BLaER1 (cell line): ENCODE results near the gene IGF1R.

Experiments used
- H3K27ac ChIP-seq: shearing (Covaris generic); formaldehyde crosslinking; 2 replicates; pipeline ENCODE4 v1.8.1; 2022
- H3K27me3 ChIP-seq: shearing (Covaris generic); formaldehyde crosslinking; 2 replicates; pipeline ENCODE4 v1.8.1; 2022
- H3K36me3 ChIP-seq: shearing (Covaris generic); formaldehyde crosslinking; 2 replicates; pipeline ENCODE4 v1.8.1; 2022
- H3K4me1 ChIP-seq: shearing (Covaris generic); formaldehyde crosslinking; 2 replicates; pipeline ENCODE4 v1.8.1; 2022
- H3K4me2 ChIP-seq: shearing (Covaris generic); formaldehyde crosslinking; 2 replicates; pipeline ENCODE4 v1.8.1; 2022
- H3K4me3 ChIP-seq: shearing (Covaris generic); formaldehyde crosslinking; 2 replicates; pipeline ENCODE4 v1.8.1; 2022
- H3K9ac ChIP-seq: shearing (Covaris generic); formaldehyde crosslinking; 2 replicates; pipeline ENCODE4 v1.8.1; 2022
- H3K9me3 ChIP-seq: shearing (Covaris generic); formaldehyde crosslinking; 2 replicates; pipeline ENCODE4 v1.8.1; 2022
- H4K20me1 ChIP-seq: shearing (Covaris generic); formaldehyde crosslinking; 2 replicates; pipeline ENCODE4 v1.8.1; 2022
- Cebpa-rat ChIP-seq: shearing (Covaris generic); IDR thresholded peaks from 2 replicates; pipeline ENCODE4 v1.8.1; 2022

The IGF1R gene

DNA sequence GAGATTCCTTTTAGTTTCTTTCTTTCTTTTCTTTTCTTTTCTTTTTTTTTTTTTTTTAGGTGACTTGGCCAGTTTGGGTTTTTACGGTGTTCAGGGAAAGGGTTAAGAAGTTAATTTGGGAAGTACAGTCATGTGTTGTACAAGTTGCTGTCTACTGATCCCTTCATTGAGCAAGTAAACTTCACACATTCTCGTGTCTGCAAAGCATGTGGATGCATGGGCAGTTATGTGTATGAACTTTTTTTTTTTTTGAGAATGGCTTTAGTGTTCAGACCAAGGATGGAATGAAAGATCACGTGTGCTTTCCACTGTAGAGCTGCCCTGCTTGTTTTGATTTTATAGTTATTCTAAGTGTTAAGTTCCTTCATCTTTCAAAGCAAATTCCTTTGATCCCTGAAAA lies 227.0 kb downstream of the IGF1R start:
- Histone ChIP-seq H3K4me2 (peak overlapping the region; percentile 59), H3K9me3 (0 out of 2 replicates have a peak, but pooled peaks cover 2% of the 10 kb centered on the region), H3K36me3 (peaks cover 16% of the 10 kb centered on the region), H3K9ac (no peak overlapping the region), H3K4me1 (peaks cover 86% of the 10 kb centered on the region), H3K27me3 (no peaks in the 10 kb centered on the region), H3K4me3 (no peak overlapping the region), H4K20me1 (peaks cover 100% of the 10 kb centered on the region), H3K27ac (no peak overlapping the region)
- no peak for TF ChIP-seq Cebpa-rat

DNA sequence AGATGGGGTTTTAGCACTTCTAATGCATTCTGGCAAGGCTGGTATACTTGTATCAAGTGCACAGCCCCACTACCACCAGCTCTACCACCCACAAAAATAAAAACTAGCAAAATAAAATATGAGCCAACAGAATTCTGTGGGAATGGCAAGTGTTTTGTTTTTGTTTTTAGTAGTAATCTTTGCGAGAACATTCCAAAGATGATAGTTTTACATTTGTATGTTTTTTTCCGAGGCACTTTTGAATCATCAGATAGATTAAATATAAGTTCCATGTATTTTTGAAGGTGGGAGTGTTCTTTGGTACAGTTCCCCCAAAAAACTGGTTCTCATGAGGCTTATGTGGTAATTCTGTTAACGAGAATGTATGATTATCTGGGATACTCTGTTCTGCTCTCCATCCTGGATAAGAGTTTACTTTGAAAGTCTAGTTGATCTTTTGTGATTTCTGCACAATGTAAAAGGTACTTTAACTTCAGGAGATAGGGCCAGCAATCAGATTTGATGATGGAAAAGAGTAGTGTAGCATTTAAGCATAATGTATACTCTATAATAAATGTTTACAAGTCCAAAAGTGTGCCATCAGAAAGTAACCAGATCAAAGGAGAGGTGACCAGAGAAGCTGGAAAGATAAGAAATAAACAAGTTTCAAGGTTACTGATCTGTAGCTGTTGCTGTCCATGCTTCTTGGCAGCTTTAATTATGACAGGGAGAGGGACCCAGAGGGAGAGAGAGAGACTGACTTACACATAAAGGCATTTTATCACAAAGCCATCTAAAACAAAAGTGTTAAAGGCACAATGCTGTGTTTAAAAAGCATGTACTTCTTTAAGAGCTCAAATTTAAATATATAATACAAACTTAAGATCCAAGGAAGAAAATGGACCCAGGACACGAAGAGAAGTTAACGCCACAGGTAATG lies 228.4 kb downstream of the IGF1R start:
- H3K4me2 ChIP-seq = peak overlapping the region; percentile 46; the same call in 1 of the 2 replicates
- H3K36me3 ChIP-seq = peaks cover 2% of the 10 kb centered on the region
- H3K9me3 ChIP-seq = no peaks in the 10 kb centered on the region
- no peak overlapping the region for H3K27ac ChIP-seq
- no peaks in the 10 kb centered on the region for H3K27me3 ChIP-seq
- no peak overlapping the region for H3K4me3 ChIP-seq
- H3K4me1 ChIP-seq = peaks cover 99% of the 10 kb centered on the region
- peaks cover 100% of the 10 kb centered on the region for H4K20me1 ChIP-seq
- no peak overlapping the region for H3K9ac ChIP-seq
- TF ChIP-seq Cebpa-rat = no peak

DNA sequence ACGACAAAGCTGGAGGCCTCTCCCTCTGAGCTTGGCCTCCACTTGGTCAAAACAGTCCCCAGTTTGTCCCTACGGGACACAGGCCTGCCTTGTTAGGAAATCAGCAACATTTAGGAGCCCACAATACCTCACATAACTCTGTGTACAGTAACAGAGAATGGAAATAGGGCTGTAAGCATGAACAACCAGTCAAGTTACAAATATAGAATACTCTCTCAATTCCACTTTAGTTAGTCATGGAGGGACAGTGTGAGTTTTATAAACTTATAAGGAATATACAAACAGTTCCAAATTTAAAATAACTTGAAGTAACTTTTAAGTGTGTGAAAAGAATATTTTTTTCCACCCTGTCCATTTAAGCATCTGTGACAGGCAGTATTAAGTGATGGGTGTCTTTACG lies 229.8 kb downstream of the IGF1R start:
- Histone ChIP-seq H4K20me1 (peaks cover 100% of the 10 kb centered on the region), H3K27me3 (no peaks in the 10 kb centered on the region), H3K9me3 (no peaks in the 10 kb centered on the region), H3K36me3 (no peaks in the 10 kb centered on the region), H3K4me1 (peaks cover 99% of the 10 kb centered on the region), H3K9ac (no peak overlapping the region), H3K4me3 (no peak overlapping the region), H3K27ac (no peak overlapping the region), H3K4me2 (peak overlapping the region; percentile 46)
- no peak for TF ChIP-seq Cebpa-rat

DNA sequence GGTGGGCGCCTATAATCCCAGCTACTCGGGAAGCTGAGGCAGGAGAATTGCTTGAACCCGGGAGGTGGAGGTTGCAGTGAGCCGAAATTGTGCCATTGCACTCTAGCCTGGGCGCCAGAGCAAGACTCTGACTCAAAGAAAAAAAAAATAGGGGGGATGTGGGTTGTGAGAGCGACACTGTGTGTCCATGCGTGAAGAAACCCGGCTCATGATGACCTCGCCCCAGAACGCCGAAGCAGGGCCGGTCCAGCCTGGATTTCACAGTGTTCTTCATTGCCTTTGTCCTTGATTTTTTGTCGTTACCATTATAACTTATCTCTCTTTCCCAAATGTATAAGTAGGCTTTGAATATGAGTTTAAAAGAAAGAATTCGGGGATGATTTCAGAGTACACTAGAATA lies 230.5 kb downstream of the IGF1R start:
- H3K4me2 ChIP-seq = peak overlapping the region; percentile 46
- peaks cover 100% of the 10 kb centered on the region for H4K20me1 ChIP-seq
- H3K36me3 ChIP-seq = no peaks in the 10 kb centered on the region
- no peak for TF ChIP-seq Cebpa-rat
- H3K4me1 ChIP-seq = peaks cover 99% of the 10 kb centered on the region
- no peak overlapping the region for H3K27ac ChIP-seq
- no peaks in the 10 kb centered on the region for H3K9me3 ChIP-seq
- H3K9ac ChIP-seq = no peak overlapping the region
- no peak overlapping the region for H3K4me3 ChIP-seq
- no peaks in the 10 kb centered on the region for H3K27me3 ChIP-seq

DNA sequence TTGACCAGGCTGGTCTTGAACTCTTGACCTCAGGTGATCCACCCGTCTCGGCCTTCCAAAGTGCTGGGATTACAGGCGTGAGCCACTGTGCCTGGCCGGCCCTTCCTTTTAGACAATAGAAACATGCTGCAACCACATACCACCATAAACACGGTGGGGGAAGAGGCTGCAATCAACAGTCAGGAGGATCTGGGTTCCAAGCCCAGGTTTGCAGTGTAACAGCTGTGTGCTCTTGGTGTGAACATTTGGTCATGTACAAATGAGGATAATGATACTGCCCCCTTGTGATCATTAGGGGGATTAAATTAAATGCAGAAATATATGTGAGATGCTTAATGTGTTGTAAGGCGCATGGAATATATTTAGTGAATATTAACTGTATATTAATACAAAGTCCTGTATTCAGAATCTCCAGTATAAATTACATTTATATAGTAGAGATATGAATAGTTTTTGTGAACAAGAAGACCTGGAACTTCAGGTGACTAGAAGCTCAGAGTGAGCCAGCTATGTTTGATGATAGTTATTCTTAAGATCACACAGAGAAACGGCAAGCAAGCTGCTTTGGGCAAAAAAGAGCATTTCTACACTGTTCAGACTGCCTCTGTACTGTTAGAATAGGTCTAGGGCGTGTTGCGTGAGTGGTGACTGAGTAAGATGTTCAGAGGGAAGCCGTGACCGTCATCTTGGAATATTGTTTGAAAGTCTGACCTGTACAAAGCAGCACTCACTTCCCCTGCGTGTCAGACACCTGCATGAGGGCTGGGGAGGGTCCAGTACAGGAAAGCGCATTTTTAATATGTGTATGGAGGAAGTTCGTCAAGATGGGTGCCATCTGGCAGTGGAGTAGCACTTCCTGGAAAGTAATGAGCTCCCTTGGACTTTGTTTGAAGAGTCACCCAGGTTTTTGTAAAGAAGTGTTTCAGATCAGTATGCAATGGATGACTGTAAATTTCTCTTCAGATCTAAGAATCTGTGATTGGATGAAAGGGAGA lies 233.5 kb downstream of the IGF1R start:
- H3K27ac ChIP-seq = no peak overlapping the region
- peak overlapping the region; percentile 67 for H3K4me2 ChIP-seq
- no peak overlapping the region for H3K4me3 ChIP-seq
- H3K36me3 ChIP-seq = no peaks in the 10 kb centered on the region
- TF ChIP-seq Cebpa-rat = no peak
- no peaks in the 10 kb centered on the region for H3K27me3 ChIP-seq
- H3K9ac ChIP-seq = no peak overlapping the region
- peaks cover 87% of the 10 kb centered on the region for H3K4me1 ChIP-seq
- H4K20me1 ChIP-seq = peaks cover 100% of the 10 kb centered on the region
- no peaks in the 10 kb centered on the region for H3K9me3 ChIP-seq

DNA sequence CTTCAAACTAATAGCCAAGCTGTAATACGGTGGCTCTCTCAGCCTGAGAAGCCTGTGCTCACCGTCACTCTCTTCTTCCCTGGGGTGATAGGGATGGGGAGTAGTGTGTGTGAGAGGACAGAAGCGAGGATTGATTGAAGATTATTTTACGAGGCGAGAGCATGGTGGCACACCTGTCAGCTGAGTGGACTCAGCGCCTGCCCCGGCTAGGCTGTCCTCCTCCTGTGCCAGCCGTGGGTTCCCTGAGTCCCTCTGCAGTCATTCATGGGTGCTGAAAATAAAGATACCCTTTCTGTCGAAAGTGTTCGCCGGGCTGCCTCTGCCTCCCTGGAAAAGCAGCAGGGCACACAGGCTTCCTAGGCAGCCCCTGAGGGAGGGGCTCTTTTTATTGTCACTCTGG lies 235.1 kb downstream of the IGF1R start:
- Histone ChIP-seq H4K20me1 (peaks cover 100% of the 10 kb centered on the region), H3K4me2 (peak overlapping the region; percentile 67), H3K9ac (peak overlapping the region; percentile 49), H3K4me3 (no peak overlapping the region), H3K9me3 (no peaks in the 10 kb centered on the region), H3K36me3 (peaks cover 7% of the 10 kb centered on the region; the same call in 1 of the 2 replicates), H3K27me3 (no peaks in the 10 kb centered on the region), H3K27ac (peak overlapping the region; percentile 64), H3K4me1 (peaks cover 75% of the 10 kb centered on the region)
- no peak for TF ChIP-seq Cebpa-rat

DNA sequence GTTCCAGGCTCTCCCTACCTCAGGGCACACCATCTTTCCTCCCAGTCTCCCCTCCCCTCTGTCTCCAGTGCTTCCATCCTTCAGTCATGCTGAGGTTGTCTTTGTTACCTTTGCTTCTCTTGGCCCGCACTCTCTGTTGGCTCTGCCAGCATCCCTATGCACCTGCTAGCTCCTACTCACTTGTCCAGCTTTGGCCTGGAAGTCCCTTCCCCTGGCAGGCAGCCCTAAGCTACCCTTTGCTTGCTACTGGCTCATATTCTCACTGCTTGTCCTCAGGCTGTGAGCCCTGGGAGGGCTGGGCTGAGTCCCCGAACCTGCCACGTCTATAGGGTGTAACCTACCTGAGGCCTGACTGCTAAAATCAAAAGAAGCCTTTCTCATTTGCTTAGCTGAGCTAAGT lies 236.6 kb downstream of the IGF1R start:
- peaks cover 61% of the 10 kb centered on the region for H3K4me1 ChIP-seq
- TF ChIP-seq Cebpa-rat = no peak
- H3K36me3 ChIP-seq = peaks cover 7% of the 10 kb centered on the region; the same call in 1 of the 2 replicates
- no peak overlapping the region for H3K4me3 ChIP-seq
- H3K9ac ChIP-seq = no peak overlapping the region
- no peak overlapping the region; the same call in 1 of the 2 replicates for H3K4me2 ChIP-seq
- H3K9me3 ChIP-seq = no peaks in the 10 kb centered on the region
- H3K27ac ChIP-seq = 0 out of 2 replicates have a peak overlapping the region, but pooled peaks have one; percentile 10
- H3K27me3 ChIP-seq = no peaks in the 10 kb centered on the region
- peaks cover 100% of the 10 kb centered on the region for H4K20me1 ChIP-seq

DNA sequence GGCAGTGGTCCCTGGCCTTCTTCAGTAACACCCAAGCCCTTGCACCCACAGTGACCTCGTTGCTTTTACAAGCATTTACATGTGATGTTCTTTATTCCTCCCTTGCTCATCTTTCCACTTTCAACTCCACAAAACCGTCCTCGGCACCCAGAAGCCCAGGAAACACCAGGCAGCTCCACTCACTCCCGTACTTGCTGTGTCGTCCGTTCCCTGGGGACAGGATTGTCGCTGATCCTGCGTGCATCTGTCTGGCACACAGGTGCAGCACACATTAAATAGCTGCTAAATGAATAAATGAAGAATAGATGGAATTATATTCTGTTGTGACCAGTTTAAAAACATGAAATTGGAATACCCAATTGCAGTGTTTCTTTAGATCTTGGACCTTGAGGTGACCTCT lies 239.6 kb downstream of the IGF1R start:
- Histone ChIP-seq H3K27me3 (no peaks in the 10 kb centered on the region), H3K4me2 (no peak overlapping the region), H3K4me1 (peaks cover 30% of the 10 kb centered on the region), H3K27ac (no peak overlapping the region), H3K9me3 (no peaks in the 10 kb centered on the region), H3K9ac (no peak overlapping the region), H3K4me3 (no peak overlapping the region), H4K20me1 (peaks cover 100% of the 10 kb centered on the region), H3K36me3 (peaks cover 30% of the 10 kb centered on the region)
- no peak for TF ChIP-seq Cebpa-rat

DNA sequence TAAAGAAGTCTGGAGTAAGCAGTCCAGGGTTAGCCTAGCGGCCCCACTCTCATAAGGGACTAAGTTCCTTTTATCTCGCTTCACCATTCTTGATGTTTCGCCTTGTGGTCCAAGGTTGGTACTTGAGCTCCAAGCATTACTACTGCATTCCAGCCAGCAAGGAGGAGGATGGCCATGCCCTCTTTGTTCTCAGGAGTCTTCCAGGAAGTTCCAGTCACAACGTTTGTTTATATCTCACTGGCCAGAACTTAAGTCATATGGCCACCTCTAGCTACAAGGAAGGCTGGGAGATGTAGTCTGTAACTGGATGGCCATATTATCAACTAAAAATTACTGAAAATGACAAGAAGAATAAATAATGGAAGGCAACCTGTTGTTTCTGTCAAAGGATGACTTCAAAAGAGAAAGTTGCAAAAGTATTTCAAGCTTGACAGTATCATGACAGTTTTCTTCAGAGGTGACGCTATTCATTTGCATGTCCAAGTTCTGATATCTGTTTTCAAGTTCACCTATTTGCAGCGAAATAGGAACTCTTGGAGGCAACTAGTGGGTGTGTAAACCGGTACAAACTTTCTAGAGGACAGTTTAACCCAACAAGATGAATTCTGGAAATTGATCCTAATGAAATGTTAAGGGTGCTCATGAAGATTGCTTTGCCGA lies 240.6 kb downstream of the IGF1R start:
- H3K9ac ChIP-seq = no peak overlapping the region
- peaks cover 98% of the 10 kb centered on the region for H4K20me1 ChIP-seq

More for the DNA sequence above, 240.6 kb downstream of the IGF1R start:
- no peak overlapping the region for H3K4me2 ChIP-seq
- peaks cover 39% of the 10 kb centered on the region for H3K36me3 ChIP-seq
- H3K4me1 ChIP-seq = peaks cover 20% of the 10 kb centered on the region
- H3K27ac ChIP-seq = no peak overlapping the region
- H3K4me3 ChIP-seq = no peak overlapping the region
- no peaks in the 10 kb centered on the region for H3K27me3 ChIP-seq
- no peaks in the 10 kb centered on the region for H3K9me3 ChIP-seq
- no peak for TF ChIP-seq Cebpa-rat
